B cell (primary cell): ENCODE data around the gene SPOCK1.

Experiments
- CTCF ChIP-seq: fragments of 200-600 bp; IDR thresholded peaks from one replicate; pipeline ENCODE4 v1.8.0; 2022; ENCODE audit warnings: antibody characterized with exemption, mild to moderate bottlenecking
- EZH2 ChIP-seq: IDR thresholded peaks from 2 replicates; pipeline ENCODE4 v1.6.1; 2012; ENCODE audit warnings: borderline replicate concordance, low read depth, mild to moderate bottlenecking, moderate library complexity, low read length; ENCODE audit not compliant: insufficient read depth, poor library complexity, severe bottlenecking

DNA sequence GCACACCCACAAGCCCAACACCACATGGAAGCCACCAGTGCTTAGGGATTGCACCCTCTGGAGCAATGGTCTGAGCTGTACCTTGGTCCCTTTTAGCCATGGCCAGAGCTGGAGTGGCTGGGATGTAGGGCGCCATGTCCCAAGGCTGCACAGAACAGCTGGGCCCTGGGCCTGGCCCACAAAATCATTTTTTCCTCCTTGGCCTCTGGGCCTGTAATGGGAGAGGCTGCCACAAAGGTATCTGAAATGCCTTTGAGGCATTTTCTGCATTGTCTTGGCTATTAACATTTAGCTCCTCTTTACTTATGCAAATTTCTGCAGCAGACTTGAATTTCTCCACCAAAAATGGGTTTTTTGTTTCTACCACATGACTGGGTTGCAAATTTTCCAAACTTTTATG lies 117.6 kb downstream of the SPOCK1 start:
- TF ChIP-seq CTCF: no peak
- TF ChIP-seq EZH2: no peak
